ENCODE data around the gene KCMF1. TPM values are rescaled to one million over a fixed set of nuclear protein-coding genes. Genes with fewer than 3 reads are reported as not detected.

KCMF1 gene
- total and polyA plus RNA-seq, 9 of the 15 experiments (the other 6 are each of a cell fraction or from before 2014, with no cell fraction given): 6.8 to 88.2 (median 46.5) TPM

DNA sequence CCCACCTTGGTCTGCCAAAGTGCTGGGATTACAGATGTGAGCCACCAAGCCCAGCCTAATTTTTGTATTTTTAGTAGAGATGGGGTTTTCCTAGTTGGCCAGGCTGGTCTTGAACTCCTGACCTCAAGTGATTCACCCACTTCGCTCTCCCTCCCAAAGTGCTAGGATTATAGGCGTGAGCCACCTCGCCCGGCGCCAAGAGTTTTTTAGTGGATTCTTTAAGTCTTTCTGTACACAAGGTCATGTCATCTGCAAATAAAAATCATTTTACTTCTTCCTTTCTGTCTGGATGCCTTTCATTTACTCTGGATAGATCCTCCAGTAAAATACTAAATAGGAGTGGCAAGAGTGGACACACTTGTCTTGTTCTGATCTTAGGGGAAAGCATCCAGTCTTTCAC lies 61.7 kb downstream of the KCMF1 start (continued):
- TF ChIP-seq, protein P1, sequence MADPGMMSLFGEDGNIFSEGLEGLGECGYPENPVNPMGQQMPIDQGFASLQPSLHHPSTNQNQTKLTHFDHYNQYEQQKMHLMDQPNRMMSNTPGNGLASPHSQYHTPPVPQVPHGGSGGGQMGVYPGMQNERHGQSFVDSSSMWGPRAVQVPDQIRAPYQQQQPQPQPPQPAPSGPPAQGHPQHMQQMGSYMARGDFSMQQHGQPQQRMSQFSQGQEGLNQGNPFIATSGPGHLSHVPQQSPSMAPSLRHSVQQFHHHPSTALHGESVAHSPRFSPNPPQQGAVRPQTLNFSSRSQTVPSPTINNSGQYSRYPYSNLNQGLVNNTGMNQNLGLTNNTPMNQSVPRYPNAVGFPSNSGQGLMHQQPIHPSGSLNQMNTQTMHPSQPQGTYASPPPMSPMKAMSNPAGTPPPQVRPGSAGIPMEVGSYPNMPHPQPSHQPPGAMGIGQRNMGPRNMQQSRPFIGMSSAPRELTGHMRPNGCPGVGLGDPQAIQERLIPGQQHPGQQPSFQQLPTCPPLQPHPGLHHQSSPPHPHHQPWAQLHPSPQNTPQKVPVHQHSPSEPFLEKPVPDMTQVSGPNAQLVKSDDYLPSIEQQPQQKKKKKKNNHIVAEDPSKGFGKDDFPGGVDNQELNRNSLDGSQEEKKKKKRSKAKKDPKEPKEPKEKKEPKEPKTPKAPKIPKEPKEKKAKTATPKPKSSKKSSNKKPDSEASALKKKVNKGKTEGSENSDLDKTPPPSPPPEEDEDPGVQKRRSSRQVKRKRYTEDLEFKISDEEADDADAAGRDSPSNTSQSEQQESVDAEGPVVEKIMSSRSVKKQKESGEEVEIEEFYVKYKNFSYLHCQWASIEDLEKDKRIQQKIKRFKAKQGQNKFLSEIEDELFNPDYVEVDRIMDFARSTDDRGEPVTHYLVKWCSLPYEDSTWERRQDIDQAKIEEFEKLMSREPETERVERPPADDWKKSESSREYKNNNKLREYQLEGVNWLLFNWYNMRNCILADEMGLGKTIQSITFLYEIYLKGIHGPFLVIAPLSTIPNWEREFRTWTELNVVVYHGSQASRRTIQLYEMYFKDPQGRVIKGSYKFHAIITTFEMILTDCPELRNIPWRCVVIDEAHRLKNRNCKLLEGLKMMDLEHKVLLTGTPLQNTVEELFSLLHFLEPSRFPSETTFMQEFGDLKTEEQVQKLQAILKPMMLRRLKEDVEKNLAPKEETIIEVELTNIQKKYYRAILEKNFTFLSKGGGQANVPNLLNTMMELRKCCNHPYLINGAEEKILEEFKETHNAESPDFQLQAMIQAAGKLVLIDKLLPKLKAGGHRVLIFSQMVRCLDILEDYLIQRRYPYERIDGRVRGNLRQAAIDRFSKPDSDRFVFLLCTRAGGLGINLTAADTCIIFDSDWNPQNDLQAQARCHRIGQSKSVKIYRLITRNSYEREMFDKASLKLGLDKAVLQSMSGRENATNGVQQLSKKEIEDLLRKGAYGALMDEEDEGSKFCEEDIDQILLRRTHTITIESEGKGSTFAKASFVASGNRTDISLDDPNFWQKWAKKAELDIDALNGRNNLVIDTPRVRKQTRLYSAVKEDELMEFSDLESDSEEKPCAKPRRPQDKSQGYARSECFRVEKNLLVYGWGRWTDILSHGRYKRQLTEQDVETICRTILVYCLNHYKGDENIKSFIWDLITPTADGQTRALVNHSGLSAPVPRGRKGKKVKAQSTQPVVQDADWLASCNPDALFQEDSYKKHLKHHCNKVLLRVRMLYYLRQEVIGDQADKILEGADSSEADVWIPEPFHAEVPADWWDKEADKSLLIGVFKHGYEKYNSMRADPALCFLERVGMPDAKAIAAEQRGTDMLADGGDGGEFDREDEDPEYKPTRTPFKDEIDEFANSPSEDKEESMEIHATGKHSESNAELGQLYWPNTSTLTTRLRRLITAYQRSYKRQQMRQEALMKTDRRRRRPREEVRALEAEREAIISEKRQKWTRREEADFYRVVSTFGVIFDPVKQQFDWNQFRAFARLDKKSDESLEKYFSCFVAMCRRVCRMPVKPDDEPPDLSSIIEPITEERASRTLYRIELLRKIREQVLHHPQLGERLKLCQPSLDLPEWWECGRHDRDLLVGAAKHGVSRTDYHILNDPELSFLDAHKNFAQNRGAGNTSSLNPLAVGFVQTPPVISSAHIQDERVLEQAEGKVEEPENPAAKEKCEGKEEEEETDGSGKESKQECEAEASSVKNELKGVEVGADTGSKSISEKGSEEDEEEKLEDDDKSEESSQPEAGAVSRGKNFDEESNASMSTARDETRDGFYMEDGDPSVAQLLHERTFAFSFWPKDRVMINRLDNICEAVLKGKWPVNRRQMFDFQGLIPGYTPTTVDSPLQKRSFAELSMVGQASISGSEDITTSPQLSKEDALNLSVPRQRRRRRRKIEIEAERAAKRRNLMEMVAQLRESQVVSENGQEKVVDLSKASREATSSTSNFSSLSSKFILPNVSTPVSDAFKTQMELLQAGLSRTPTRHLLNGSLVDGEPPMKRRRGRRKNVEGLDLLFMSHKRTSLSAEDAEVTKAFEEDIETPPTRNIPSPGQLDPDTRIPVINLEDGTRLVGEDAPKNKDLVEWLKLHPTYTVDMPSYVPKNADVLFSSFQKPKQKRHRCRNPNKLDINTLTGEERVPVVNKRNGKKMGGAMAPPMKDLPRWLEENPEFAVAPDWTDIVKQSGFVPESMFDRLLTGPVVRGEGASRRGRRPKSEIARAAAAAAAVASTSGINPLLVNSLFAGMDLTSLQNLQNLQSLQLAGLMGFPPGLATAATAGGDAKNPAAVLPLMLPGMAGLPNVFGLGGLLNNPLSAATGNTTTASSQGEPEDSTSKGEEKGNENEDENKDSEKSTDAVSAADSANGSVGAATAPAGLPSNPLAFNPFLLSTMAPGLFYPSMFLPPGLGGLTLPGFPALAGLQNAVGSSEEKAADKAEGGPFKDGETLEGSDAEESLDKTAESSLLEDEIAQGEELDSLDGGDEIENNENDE (IDR thresholded peaks at IDR 0.05; ENCODE audit: low read depth, low read length): no peak
- no peak for TF ChIP-seq FOS (IDR thresholded peaks at IDR 0.05; ENCODE audit: extremely low read depth, insufficient read length)

Data from K562 (cell line).